ENCODE measurements around the gene DENND1A.

GRCh38 chr9:123773783-123774182, 156.1 kb downstream of the DENND1A start:
- TF ChIP-seq CTCF (IDR thresholded peaks at IDR 0.05) (no peak), POLR2A (IDR thresholded peaks at IDR 0.05) (no peak)
